K562 (cell line): ENCODE measurements around the gene GAS2L2. TPM values are rescaled to one million over a fixed set of nuclear protein-coding genes. Genes with fewer than 3 reads are reported as not detected.

Experiments used
- ATF1 ChIP-seq, 2 experiments: fragments of 450-650 bp in 1 of 2; IDR thresholded peaks; 2 replicates each; pipeline ENCODE4 v1.6.1; 2016; ENCODE audit warnings: missing compliant biosample characterization in 1 of 2, missing genetic modification characterization in 1 of 2
- KLF13 ChIP-seq: fragments of 450-650 bp; IDR thresholded peaks from 2 replicates; pipeline ENCODE4 v1.6.1; 2016; ENCODE audit warnings: missing genetic modification characterization, low read depth, mild to moderate bottlenecking, missing compliant biosample characterization, moderate library complexity, borderline replicate concordance
- SAFB ChIP-seq: fragments of 200-400 bp; formaldehyde crosslinking; IDR thresholded peaks from 2 replicates; pipeline ENCODE4 v1.6.1; 2017; ENCODE audit warnings: low read depth, low read length, borderline replicate concordance
- polyA plus RNA-seq, 8 experiments: library from polyadenylated mRNA; depleted of rRNA in 4 of 8; stranded (reverse) in 5 of 8; unstranded in 3 of 8; fragments of >200 nt; fragmentation: Nextera tagmentation in 2 of 8; fragmentation: Illumina TruSeq in 1 of 8; extraction: Ambion mirVana in 2 of 8; extraction: Trizol in 1 of 8; gene quantifications; 2 replicates each; pipeline versions ENCODE4 v1.2.1 to v1.2.3, GENCODE V29; 2011 to 2014; ENCODE audit warnings: inconsistent platforms in 1 of 8, missing spikeins in 1 of 8
- total RNA-seq, 7 experiments: library from RNA; depleted of rRNA in 6 of 7; stranded (reverse); fragments of >200 nt in 6 of 7; fragmentation: Illumina TruSeq in 2 of 7; extraction: Trizol in 2 of 7; gene quantifications; 2 replicates each; pipeline versions ENCODE4 v1.2.1 to v1.2.3, GENCODE V29; 2011 to 2021; ENCODE audit warnings: low replicate concordance in 1 of 7
- TF ChIP-seq, protein P1 (sequence below), 3 experiments: fragments of 200-800 bp in 1 of 3; fragments of 250-450 bp in 1 of 3; fragments of 450-650 bp in 1 of 3; sonication (Bioruptor Pico) in 1 of 3; sonication (Bioruptor generic) in 1 of 3; formaldehyde crosslinking in 1 of 3; IDR thresholded peaks; 2 replicates each; pipeline versions ENCODE4 v1.6.1 to v1.8.0; 2016 to 2022; ENCODE audit warnings: mild to moderate bottlenecking in 2 of 3, missing genetic modification characterization in 2 of 3, missing compliant biosample characterization in 1 of 3, moderate library complexity in 1 of 3

Gene GAS2L2
- total and polyA plus RNA-seq, 9 of the 15 experiments (the other 6 are each of a cell fraction or from before 2014, with no cell fraction given), result not detected

DNA sequence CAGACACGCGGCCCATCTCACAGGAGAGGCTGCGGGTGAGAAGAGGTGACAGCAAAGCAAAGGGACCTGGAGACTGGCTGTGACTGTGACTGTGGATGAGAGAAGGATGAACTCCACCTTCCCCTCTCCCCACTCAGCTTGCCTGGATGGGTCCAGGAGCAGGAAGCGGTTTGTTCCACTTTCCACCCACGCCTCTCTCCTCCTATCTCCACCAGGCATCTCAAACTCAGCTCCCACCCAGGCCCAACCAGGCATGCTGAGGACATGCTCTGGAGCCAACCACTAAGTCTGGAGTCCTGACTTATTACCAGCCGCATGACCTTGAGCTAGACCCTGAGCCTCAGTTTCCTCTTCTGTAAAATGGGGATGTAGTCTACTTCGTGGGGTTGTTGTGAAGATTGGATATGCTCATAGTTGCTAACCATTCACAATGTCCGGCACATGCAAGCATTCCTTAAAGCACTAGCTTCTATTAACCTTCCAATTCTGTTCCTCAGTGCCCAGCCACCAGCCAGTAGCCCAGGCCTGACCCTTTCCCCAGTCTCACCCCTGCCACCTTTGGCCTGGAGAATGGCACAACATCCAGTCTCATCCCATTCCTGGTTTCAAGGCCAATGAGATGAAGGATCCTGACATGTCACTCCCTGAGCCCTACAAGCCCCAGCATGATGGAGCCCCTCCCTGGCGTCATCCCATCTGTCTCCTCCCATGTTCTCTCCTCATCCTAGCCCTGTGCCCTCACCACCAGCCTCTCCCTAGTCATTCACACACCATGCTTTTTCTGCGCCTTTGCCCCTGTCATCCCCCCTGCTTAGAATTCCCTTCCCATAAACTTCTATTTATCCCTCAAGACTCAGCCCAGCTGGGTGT lies 2.3 kb downstream of the GAS2L2 start (continued):
- TF ChIP-seq, protein P1, sequence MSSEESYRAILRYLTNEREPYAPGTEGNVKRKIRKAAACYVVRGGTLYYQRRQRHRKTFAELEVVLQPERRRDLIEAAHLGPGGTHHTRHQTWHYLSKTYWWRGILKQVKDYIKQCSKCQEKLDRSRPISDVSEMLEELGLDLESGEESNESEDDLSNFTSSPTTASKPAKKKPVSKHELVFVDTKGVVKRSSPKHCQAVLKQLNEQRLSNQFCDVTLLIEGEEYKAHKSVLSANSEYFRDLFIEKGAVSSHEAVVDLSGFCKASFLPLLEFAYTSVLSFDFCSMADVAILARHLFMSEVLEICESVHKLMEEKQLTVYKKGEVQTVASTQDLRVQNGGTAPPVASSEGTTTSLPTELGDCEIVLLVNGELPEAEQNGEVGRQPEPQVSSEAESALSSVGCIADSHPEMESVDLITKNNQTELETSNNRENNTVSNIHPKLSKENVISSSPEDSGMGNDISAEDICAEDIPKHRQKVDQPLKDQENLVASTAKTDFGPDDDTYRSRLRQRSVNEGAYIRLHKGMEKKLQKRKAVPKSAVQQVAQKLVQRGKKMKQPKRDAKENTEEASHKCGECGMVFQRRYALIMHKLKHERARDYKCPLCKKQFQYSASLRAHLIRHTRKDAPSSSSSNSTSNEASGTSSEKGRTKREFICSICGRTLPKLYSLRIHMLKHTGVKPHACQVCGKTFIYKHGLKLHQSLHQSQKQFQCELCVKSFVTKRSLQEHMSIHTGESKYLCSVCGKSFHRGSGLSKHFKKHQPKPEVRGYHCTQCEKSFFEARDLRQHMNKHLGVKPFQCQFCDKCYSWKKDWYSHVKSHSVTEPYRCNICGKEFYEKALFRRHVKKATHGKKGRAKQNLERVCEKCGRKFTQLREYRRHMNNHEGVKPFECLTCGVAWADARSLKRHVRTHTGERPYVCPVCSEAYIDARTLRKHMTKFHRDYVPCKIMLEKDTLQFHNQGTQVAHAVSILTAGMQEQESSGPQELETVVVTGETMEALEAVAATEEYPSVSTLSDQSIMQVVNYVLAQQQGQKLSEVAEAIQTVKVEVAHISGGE (CRISPR knock-in tag; IDR thresholded peaks at IDR 0.05), result no peak
- TF ChIP-seq ATF1 (CRISPR knock-in tag; IDR thresholded peaks at IDR 0.05), result no peak
- TF ChIP-seq ATF1 (tag; IDR thresholded peaks at IDR 0.05), result no peak
- TF ChIP-seq SAFB, result no peak
- TF ChIP-seq KLF13 (tag), result no peak
